NCI-H345 treated with DMSO at 0.1 percent for 48 hours (cell line): ENCODE data around the gene BCL11A.

Experiments
- DNase-seq: peaks from one replicate; lab custom pipeline; 2025; ENCODE audit not compliant: unreplicated experiment; lab: John Stamatoyannopoulos, UW

BCL11A gene

GRCh38 chr2:60528281-60529020 is 25.0 kb downstream of the BCL11A start:
- DNase-seq, result no peak

GRCh38 chr2:60527762-60528161 is 25.7 kb downstream of the BCL11A start:
- DNase-seq, result no peak

GRCh38 chr2:60526623-60527022 is 26.8 kb downstream of the BCL11A start:
- no peak for DNase-seq

- DNase-seq, result no peak
Measured at GRCh38 chr2:60525899-60526298, 27.6 kb downstream of the BCL11A start.

GRCh38 chr2:60524874-60525273 is 28.6 kb downstream of the BCL11A start:
- no peak for DNase-seq

- DNase-seq, result no peak
Measured at GRCh38 chr2:60523963-60524362, 29.5 kb downstream of the BCL11A start.

GRCh38 chr2:60522462-60522861 is 31.0 kb downstream of the BCL11A start:
- DNase-seq, result no peak

- DNase-seq, result no peak
Measured at GRCh38 chr2:60521626-60522025, 31.8 kb downstream of the BCL11A start.

GRCh38 chr2:60520917-60521539 is 32.4 kb downstream of the BCL11A start:
- DNase-seq, result no peak

GRCh38 chr2:60520151-60520876 is 33.1 kb downstream of the BCL11A start:
- no peak for DNase-seq

GRCh38 chr2:60519231-60519863 is 34.1 kb downstream of the BCL11A start:
- no peak for DNase-seq

- no peak for DNase-seq
Measured at GRCh38 chr2:60518567-60518966, 34.9 kb downstream of the BCL11A start.

- DNase-seq, result no peak
Measured at GRCh38 chr2:60517446-60517845, 36.0 kb downstream of the BCL11A start.

- no peak for DNase-seq
Measured at GRCh38 chr2:60516826-60517225, 36.6 kb downstream of the BCL11A start.

GRCh38 chr2:60516383-60516811 is 37.1 kb downstream of the BCL11A start:
- no peak for DNase-seq

- no peak for DNase-seq
Measured at GRCh38 chr2:60515721-60516226, 37.7 kb downstream of the BCL11A start.

- no peak for DNase-seq
Measured at GRCh38 chr2:60513996-60514395, 39.5 kb downstream of the BCL11A start.

GRCh38 chr2:60513191-60513590 is 40.3 kb downstream of the BCL11A start:
- DNase-seq, result no peak

GRCh38 chr2:60512641-60513040 is 40.8 kb downstream of the BCL11A start:
- DNase-seq, result no peak

GRCh38 chr2:60512062-60512622 is 41.3 kb downstream of the BCL11A start:
- DNase-seq, result no peak

GRCh38 chr2:60510713-60511112 is 42.7 kb downstream of the BCL11A start:
- DNase-seq, result peak; percentile 68
